ENCODE measurements around the gene MYZAP. TPM values are rescaled to one million over a fixed set of nuclear protein-coding genes. Genes with fewer than 3 reads are reported as not detected.
"Not testable (repeated sequence)": the region's sequence is repeated elsewhere in the genome, so short reads cannot be mapped to it uniquely, and the experiment has no call there.

Gene MYZAP
- total RNA-seq, 1 donor: 5.1 TPM

- H3K4me3 ChIP-seq (ENCODE audit: low read length): no peak overlapping the region
- H3K4me1 ChIP-seq (ENCODE audit: insufficient read depth, low read length): no peaks in the 10 kb centered on the region
- no peaks in the 10 kb centered on the region for H3K27me3 ChIP-seq (ENCODE audit: insufficient read depth, low read length)
- H3K9me3 ChIP-seq (ENCODE audit: low read depth, low read length): no peaks in the 10 kb centered on the region
Observed at GRCh38 chr15:57614241-57614640, 22.5 kb downstream of the MYZAP start.

- H3K4me3 ChIP-seq (ENCODE audit: low read length); H3K27me3 ChIP-seq (ENCODE audit: insufficient read depth, low read length); H3K9me3 ChIP-seq (ENCODE audit: low read depth, low read length); H3K4me1 ChIP-seq (ENCODE audit: insufficient read depth, low read length): not testable (repeated sequence)
Observed at GRCh38 chr15:57615951-57616496, 24.3 kb downstream of the MYZAP start.

- no peaks in the 10 kb centered on the region for H3K27me3 ChIP-seq (ENCODE audit: insufficient read depth, low read length)
- H3K9me3 ChIP-seq (ENCODE audit: low read depth, low read length): no peaks in the 10 kb centered on the region
- H3K4me3 ChIP-seq (ENCODE audit: low read length): no peak overlapping the region
Observed at GRCh38 chr15:57618325-57618724, 26.6 kb downstream of the MYZAP start.

GRCh38 chr15:57619746-57620145 lies 28.0 kb downstream of the MYZAP start:
- Histone ChIP-seq H3K27me3 (ENCODE audit: insufficient read depth, low read length) (no peaks in the 10 kb centered on the region), H3K9me3 (ENCODE audit: low read depth, low read length) (no peaks in the 10 kb centered on the region), H3K4me3 (ENCODE audit: low read length) (no peak overlapping the region), H3K4me1 (ENCODE audit: insufficient read depth, low read length) (no peaks in the 10 kb centered on the region)

More at GRCh38 chr15:57618325-57618724, 26.6 kb downstream of the MYZAP start:
- H3K4me1 ChIP-seq (ENCODE audit: insufficient read depth, low read length): no peaks in the 10 kb centered on the region

GRCh38 chr15:57624730-57625129 lies 33.0 kb downstream of the MYZAP start:
- Histone ChIP-seq H3K4me3 (ENCODE audit: low read length) (no peak overlapping the region), H3K4me1 (ENCODE audit: insufficient read depth, low read length) (no peaks in the 10 kb centered on the region), H3K27me3 (ENCODE audit: insufficient read depth, low read length) (no peaks in the 10 kb centered on the region), H3K9me3 (ENCODE audit: low read depth, low read length) (no peaks in the 10 kb centered on the region)

GRCh38 chr15:57625703-57626448 lies 34.2 kb downstream of the MYZAP start:
- no peaks in the 10 kb centered on the region for H3K4me1 ChIP-seq (ENCODE audit: insufficient read depth, low read length)

GRCh38 chr15:57626713-57627440 lies 35.2 kb downstream of the MYZAP start:
- H3K4me1 ChIP-seq (ENCODE audit: insufficient read depth, low read length): no peaks in the 10 kb centered on the region
- no peaks in the 10 kb centered on the region for H3K9me3 ChIP-seq (ENCODE audit: low read depth, low read length)
- no peaks in the 10 kb centered on the region for H3K27me3 ChIP-seq (ENCODE audit: insufficient read depth, low read length)
- no peak overlapping the region for H3K4me3 ChIP-seq (ENCODE audit: low read length)

More at GRCh38 chr15:57625703-57626448, 34.2 kb downstream of the MYZAP start:
- H3K4me3 ChIP-seq (ENCODE audit: low read length): no peak overlapping the region
- H3K27me3 ChIP-seq (ENCODE audit: insufficient read depth, low read length): no peaks in the 10 kb centered on the region
- no peaks in the 10 kb centered on the region for H3K9me3 ChIP-seq (ENCODE audit: low read depth, low read length)

- Histone ChIP-seq H3K4me1 (ENCODE audit: insufficient read depth, low read length) (no peaks in the 10 kb centered on the region), H3K9me3 (ENCODE audit: low read depth, low read length) (no peaks in the 10 kb centered on the region), H3K4me3 (ENCODE audit: low read length) (no peak overlapping the region), H3K27me3 (ENCODE audit: insufficient read depth, low read length) (no peaks in the 10 kb centered on the region)
Observed at GRCh38 chr15:57631386-57632110, 39.8 kb downstream of the MYZAP start.

GRCh38 chr15:57634290-57634689 lies 42.6 kb downstream of the MYZAP start:
- H3K27me3 ChIP-seq (ENCODE audit: insufficient read depth, low read length): no peaks in the 10 kb centered on the region
- no peaks in the 10 kb centered on the region for H3K9me3 ChIP-seq (ENCODE audit: low read depth, low read length)
- H3K4me1 ChIP-seq (ENCODE audit: insufficient read depth, low read length): no peaks in the 10 kb centered on the region
- no peak overlapping the region for H3K4me3 ChIP-seq (ENCODE audit: low read length)

- Histone ChIP-seq H3K4me1 (ENCODE audit: insufficient read depth, low read length) (no peaks in the 10 kb centered on the region), H3K27me3 (ENCODE audit: insufficient read depth, low read length) (no peaks in the 10 kb centered on the region), H3K4me3 (ENCODE audit: low read length) (no peak overlapping the region), H3K9me3 (ENCODE audit: low read depth, low read length) (no peaks in the 10 kb centered on the region)
Observed at GRCh38 chr15:57635300-57635909, 43.7 kb downstream of the MYZAP start.

GRCh38 chr15:57637846-57638245 lies 46.1 kb downstream of the MYZAP start:
- no peaks in the 10 kb centered on the region for H3K9me3 ChIP-seq (ENCODE audit: low read depth, low read length)
- H3K27me3 ChIP-seq (ENCODE audit: insufficient read depth, low read length): no peaks in the 10 kb centered on the region
- no peaks in the 10 kb centered on the region for H3K4me1 ChIP-seq (ENCODE audit: insufficient read depth, low read length)
- no peak overlapping the region for H3K4me3 ChIP-seq (ENCODE audit: low read length)

GRCh38 chr15:57639306-57639705 lies 47.6 kb downstream of the MYZAP start:
- Histone ChIP-seq H3K27me3 (ENCODE audit: insufficient read depth, low read length) (no peaks in the 10 kb centered on the region), H3K4me1 (ENCODE audit: insufficient read depth, low read length) (no peaks in the 10 kb centered on the region), H3K9me3 (ENCODE audit: low read depth, low read length) (no peaks in the 10 kb centered on the region), H3K4me3 (ENCODE audit: low read length) (no peak overlapping the region)

- peaks cover under 1% of the 10 kb centered on the region for H3K4me1 ChIP-seq (ENCODE audit: insufficient read depth, low read length)
- no peak overlapping the region for H3K4me3 ChIP-seq (ENCODE audit: low read length)
- H3K27me3 ChIP-seq (ENCODE audit: insufficient read depth, low read length): no peaks in the 10 kb centered on the region
- H3K9me3 ChIP-seq (ENCODE audit: low read depth, low read length): no peaks in the 10 kb centered on the region
Observed at GRCh38 chr15:57640930-57641682, 49.4 kb downstream of the MYZAP start.

GRCh38 chr15:57643826-57644225 lies 52.1 kb downstream of the MYZAP start:
- H3K27me3 ChIP-seq (ENCODE audit: insufficient read depth, low read length): no peaks in the 10 kb centered on the region
- H3K4me1 ChIP-seq (ENCODE audit: insufficient read depth, low read length): peaks cover 11% of the 10 kb centered on the region
- H3K9me3 ChIP-seq (ENCODE audit: low read depth, low read length): no peaks in the 10 kb centered on the region
- no peak overlapping the region for H3K4me3 ChIP-seq (ENCODE audit: low read length)

Measured in mononuclear cell (primary cell).